Brain pericyte (primary cell): Measurements from ENCODE around the gene ZNF662.
"Not testable (repeated sequence)": the region's sequence is repeated elsewhere in the genome, so short reads cannot be mapped to it uniquely, and the experiment has no call there.

ENCODE experiments used
- DNase-seq: peaks from one replicate; pipeline ENCODE4 v3.0.0-alpha.2; 2012; ENCODE audit warnings: low read depth, low spot score

ZNF662 gene

GRCh38 chr3:42906070-42906847 is at the start of gene ZNF662:
Gene ZNF662 (plus strand): TSS chr3:42906142. CDS start chr3:42908115, 1,973 bp downstream.
- no peak for DNase-seq

- no peak for DNase-seq
Measured at GRCh38 chr3:42856544-42856943, 49.4 kb upstream of the ZNF662 start.

GRCh38 chr3:42864321-42864950 is 41.5 kb upstream of the ZNF662 start:
- DNase-seq = no peak

- no peak for DNase-seq
Measured at GRCh38 chr3:42865256-42865655, 40.7 kb upstream of the ZNF662 start.

- DNase-seq = no peak
Measured at GRCh38 chr3:42867138-42867537, 38.8 kb upstream of the ZNF662 start.

- no peak for DNase-seq
Measured at GRCh38 chr3:42868841-42869240, 37.1 kb upstream of the ZNF662 start.

- DNase-seq = no peak
Measured at GRCh38 chr3:42871592-42872196, 34.2 kb upstream of the ZNF662 start.

GRCh38 chr3:42872718-42873117 is 33.2 kb upstream of the ZNF662 start:
- DNase-seq = no peak

- no peak for DNase-seq
Measured at GRCh38 chr3:42873221-42873982, 32.5 kb upstream of the ZNF662 start.

GRCh38 chr3:42874749-42875148 is 31.2 kb upstream of the ZNF662 start:
- DNase-seq = no peak

- DNase-seq = no peak
Measured at GRCh38 chr3:42875325-42876151, 30.4 kb upstream of the ZNF662 start, which contains the start of gene CYP8B1. Gene CYP8B1 (minus strand): TSS chr3:42875879. CDS start chr3:42875816, 63 bp downstream.

- DNase-seq = no peak
Measured at GRCh38 chr3:42876401-42876800, 29.5 kb upstream of the ZNF662 start.

- no peak for DNase-seq
Measured at GRCh38 chr3:42876940-42877720, 28.8 kb upstream of the ZNF662 start.

GRCh38 chr3:42877881-42878280 is 28.1 kb upstream of the ZNF662 start:
- DNase-seq = no peak

- DNase-seq = no peak
Measured at GRCh38 chr3:42880183-42880582, 25.8 kb upstream of the ZNF662 start.

- no peak for DNase-seq
Measured at GRCh38 chr3:42880601-42881451, 25.1 kb upstream of the ZNF662 start.

- not testable (repeated sequence) for DNase-seq
Measured at GRCh38 chr3:42883251-42883930, 22.6 kb upstream of the ZNF662 start.

GRCh38 chr3:42884324-42884723 is 21.6 kb upstream of the ZNF662 start:
- DNase-seq = no peak
